ENCODE results near the gene CAMSAP2.

CAMSAP2 gene

GRCh38 chr1:200771625-200772555 is 33.2 kb downstream of the CAMSAP2 start:
- peak; percentile 13 for DNase-seq (ENCODE audit: low read depth)
- TF ChIP-seq CTCF (IDR thresholded peaks at IDR 0.05; ENCODE audit: low read length, missing control alignments), result no peak
- no peak overlapping the region for H3K4me3 ChIP-seq (replicated peaks; ENCODE audit: low read depth, low read length)

- no peak for DNase-seq (ENCODE audit: low read depth)
- H3K4me3 ChIP-seq (replicated peaks; ENCODE audit: low read depth, low read length), result no peak overlapping the region
- no peak for TF ChIP-seq CTCF (IDR thresholded peaks at IDR 0.05; ENCODE audit: low read length, missing control alignments)
These were observed 35.6 kb downstream of the CAMSAP2 start for GRCh38 chr1:200774311-200774710.

- DNase-seq (ENCODE audit: low read depth), result peak; percentile 35
These were observed 36.2 kb downstream of the CAMSAP2 start for GRCh38 chr1:200774735-200775444.

GRCh38 chr1:200775850-200776249 is 37.2 kb downstream of the CAMSAP2 start:
- TF ChIP-seq CTCF (IDR thresholded peaks at IDR 0.05; ENCODE audit: low read length, missing control alignments), result no peak
- H3K4me3 ChIP-seq (replicated peaks; ENCODE audit: low read depth, low read length), result no peak overlapping the region
- peak; percentile 40 for DNase-seq (ENCODE audit: low read depth)

More at GRCh38 chr1:200774735-200775444, 36.2 kb downstream of the CAMSAP2 start:
- TF ChIP-seq CTCF (IDR thresholded peaks at IDR 0.05; ENCODE audit: low read length, missing control alignments), result no peak
- H3K4me3 ChIP-seq (replicated peaks; ENCODE audit: low read depth, low read length), result no peak overlapping the region

- no peak for DNase-seq (ENCODE audit: low read depth)
- no peak for TF ChIP-seq CTCF (IDR thresholded peaks at IDR 0.05; ENCODE audit: low read length, missing control alignments)
These were observed 38.3 kb downstream of the CAMSAP2 start for GRCh38 chr1:200776949-200777348.

GRCh38 chr1:200778766-200779165 is 40.1 kb downstream of the CAMSAP2 start:
- peak; percentile 25 for DNase-seq (ENCODE audit: low read depth)
- no peak for TF ChIP-seq CTCF (IDR thresholded peaks at IDR 0.05; ENCODE audit: low read length, missing control alignments)
- no peak overlapping the region for H3K4me3 ChIP-seq (replicated peaks; ENCODE audit: low read depth, low read length)

More at GRCh38 chr1:200776949-200777348, 38.3 kb downstream of the CAMSAP2 start:
- H3K4me3 ChIP-seq (replicated peaks; ENCODE audit: low read depth, low read length), result no peak overlapping the region
